HepG2 (cell line): ENCODE data around the gene NAGK. TPM values are rescaled to one million over a fixed set of nuclear protein-coding genes. Genes with fewer than 3 reads are reported as not detected.

ENCODE experiments used
- ARID2 ChIP-seq: sonication (generic); formaldehyde crosslinking; IDR thresholded peaks from 2 replicates; pipeline ENCODE4 v1.8.1; 2022; ENCODE audit warnings: mild to moderate bottlenecking, missing genetic modification reagents, borderline replicate concordance
- FLYWCH1 ChIP-seq: sonication (generic); formaldehyde crosslinking; IDR thresholded peaks from 2 replicates; pipeline ENCODE4 v1.8.1; 2023; ENCODE audit warnings: mild to moderate bottlenecking, missing genetic modification reagents
- HDAC6 ChIP-seq: fragments of 200-600 bp; sonication (generic); IDR thresholded peaks from 2 replicates; pipeline ENCODE4 v1.7.0; 2017; ENCODE audit warnings: mild to moderate bottlenecking, antibody characterized with exemption, low read length, low read depth
- SALL1 ChIP-seq: sonication (generic); formaldehyde crosslinking; IDR thresholded peaks from 2 replicates; pipeline ENCODE4 v1.8.0; 2022; ENCODE audit warnings: mild to moderate bottlenecking, missing genetic modification reagents
- TCF7L2 ChIP-seq: IDR thresholded peaks from 2 replicates; pipeline ENCODE4 v1.6.1; 2011; ENCODE audit warnings: mild to moderate bottlenecking, low read depth, low read length, moderate library complexity
- ZBTB21 ChIP-seq: sonication (generic); formaldehyde crosslinking; IDR thresholded peaks from 2 replicates; pipeline ENCODE4 v1.4.0; 2020; ENCODE audit warnings: missing genetic modification reagents
- ZNF354B ChIP-seq: sonication (generic); formaldehyde crosslinking; IDR thresholded peaks from 2 replicates; pipeline ENCODE4 v1.8.0; 2022; ENCODE audit warnings: mild to moderate bottlenecking, missing genetic modification reagents
- ZNF414 ChIP-seq: sonication (generic); formaldehyde crosslinking; IDR thresholded peaks from 2 replicates; pipeline ENCODE4 v1.5.0; 2020; ENCODE audit warnings: missing genetic modification reagents
- ZNF616 ChIP-seq: sonication (generic); formaldehyde crosslinking; IDR thresholded peaks from 2 replicates; pipeline ENCODE4 v1.5.0; 2020; ENCODE audit warnings: low read depth, mild to moderate bottlenecking, missing genetic modification reagents
- ZNF691 ChIP-seq: sonication (generic); formaldehyde crosslinking; IDR thresholded peaks from 2 replicates; pipeline ENCODE4 v1.4.0; 2020; ENCODE audit warnings: missing genetic modification reagents, low read depth, mild to moderate bottlenecking, borderline replicate concordance
- ZNF737 ChIP-seq: sonication (generic); formaldehyde crosslinking; IDR thresholded peaks from 2 replicates; pipeline ENCODE4 v1.5.0; 2020; ENCODE audit warnings: missing genetic modification reagents, mild to moderate bottlenecking, borderline replicate concordance
- polyA plus RNA-seq, 8 experiments: library from polyadenylated mRNA; depleted of rRNA in 3 of 8; stranded (reverse) in 7 of 8; unstranded in 1 of 8; fragments of >200 nt; fragmentation: Illumina TruSeq in 4 of 8; extraction: Trizol in 4 of 8; gene quantifications; 2 replicates each; pipeline versions ENCODE4 v1.2.1 to v1.2.3, GENCODE V29; 2011 to 2016; ENCODE audit warnings: low read depth in 4 of 8, missing spikeins in 1 of 8, mixed read lengths in 1 of 8; ENCODE audit not compliant: insufficient read depth in 1 of 8
- total RNA-seq, 5 experiments: library from RNA; depleted of rRNA; stranded (reverse); fragments of >200 nt; fragmentation: Illumina TruSeq; extraction: Trizol; gene quantifications; 2 replicates each; pipeline ENCODE4 v1.2.3, GENCODE V29; 2016; ENCODE audit warnings: low read depth in 1 of 5
- TF ChIP-seq, protein P1 (sequence below): sonication (generic); formaldehyde crosslinking; IDR thresholded peaks from 2 replicates; pipeline ENCODE4 v1.4.0; 2020; ENCODE audit warnings: missing genetic modification reagents
- TF ChIP-seq, protein P2 (sequence below): IDR thresholded peaks from 2 replicates; pipeline ENCODE4 v1.6.1; 2016; ENCODE audit warnings: low read depth
- TF ChIP-seq, protein P3 (sequence below): sonication (generic); formaldehyde crosslinking; IDR thresholded peaks from 2 replicates; pipeline ENCODE4 v1.5.0; 2020; ENCODE audit warnings: mild to moderate bottlenecking, missing genetic modification reagents, borderline replicate concordance
- TF ChIP-seq, protein P4 (sequence below): sonication (generic); formaldehyde crosslinking; IDR thresholded peaks from 2 replicates; pipeline ENCODE4 v1.8.0; 2022; ENCODE audit warnings: mild to moderate bottlenecking, missing genetic modification reagents
- TF ChIP-seq, protein P5 (sequence below): sonication (generic); formaldehyde crosslinking; IDR thresholded peaks from 2 replicates; pipeline ENCODE4 v1.4.0; 2020; ENCODE audit warnings: missing genetic modification reagents, borderline replicate concordance

The NAGK gene
- total and polyA plus RNA-seq, 2 of the 13 experiments (the other 11 are each of a cell fraction or from before 2014, with no cell fraction given): 24.4 to 35.2 TPM

DNA sequence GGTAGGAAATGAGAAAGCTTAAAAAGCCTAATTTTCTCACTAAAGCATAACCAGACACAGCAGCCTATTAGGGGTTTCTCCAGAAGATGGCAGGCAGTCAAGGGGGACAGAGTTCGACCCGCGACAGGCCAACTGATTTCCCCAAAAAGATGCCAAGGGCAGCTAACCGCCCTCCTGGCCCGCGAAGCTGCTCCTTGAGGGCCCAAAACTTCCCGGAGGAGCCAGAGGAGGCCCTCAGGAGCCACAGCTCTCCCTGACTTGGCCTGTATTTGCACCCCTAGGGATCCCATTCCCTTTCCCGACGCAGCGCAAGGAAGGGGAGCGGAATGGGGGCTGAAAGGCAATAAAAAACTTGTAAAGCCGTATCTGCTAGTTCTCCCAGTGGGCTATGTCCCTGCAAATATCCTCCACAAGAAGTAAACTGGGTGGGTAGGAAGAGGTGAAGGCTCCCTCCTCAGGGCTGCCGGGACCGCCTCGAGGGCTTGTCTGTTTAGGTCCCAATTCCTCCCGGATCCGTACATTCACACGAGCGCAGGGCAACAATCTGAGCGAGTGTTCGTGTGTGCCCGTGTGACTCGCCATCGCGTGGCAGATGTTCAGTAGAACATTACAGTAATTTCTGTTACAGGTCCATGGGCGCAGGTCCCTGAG, 756 bp upstream of the NAGK start (continued):
- TF ChIP-seq, protein P1, sequence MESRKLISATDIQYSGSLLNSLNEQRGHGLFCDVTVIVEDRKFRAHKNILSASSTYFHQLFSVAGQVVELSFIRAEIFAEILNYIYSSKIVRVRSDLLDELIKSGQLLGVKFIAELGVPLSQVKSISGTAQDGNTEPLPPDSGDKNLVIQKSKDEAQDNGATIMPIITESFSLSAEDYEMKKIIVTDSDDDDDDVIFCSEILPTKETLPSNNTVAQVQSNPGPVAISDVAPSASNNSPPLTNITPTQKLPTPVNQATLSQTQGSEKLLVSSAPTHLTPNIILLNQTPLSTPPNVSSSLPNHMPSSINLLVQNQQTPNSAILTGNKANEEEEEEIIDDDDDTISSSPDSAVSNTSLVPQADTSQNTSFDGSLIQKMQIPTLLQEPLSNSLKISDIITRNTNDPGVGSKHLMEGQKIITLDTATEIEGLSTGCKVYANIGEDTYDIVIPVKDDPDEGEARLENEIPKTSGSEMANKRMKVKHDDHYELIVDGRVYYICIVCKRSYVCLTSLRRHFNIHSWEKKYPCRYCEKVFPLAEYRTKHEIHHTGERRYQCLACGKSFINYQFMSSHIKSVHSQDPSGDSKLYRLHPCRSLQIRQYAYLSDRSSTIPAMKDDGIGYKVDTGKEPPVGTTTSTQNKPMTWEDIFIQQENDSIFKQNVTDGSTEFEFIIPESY (CRISPR knock-in tag): peak; percentile 91
- TF ChIP-seq, protein P2, sequence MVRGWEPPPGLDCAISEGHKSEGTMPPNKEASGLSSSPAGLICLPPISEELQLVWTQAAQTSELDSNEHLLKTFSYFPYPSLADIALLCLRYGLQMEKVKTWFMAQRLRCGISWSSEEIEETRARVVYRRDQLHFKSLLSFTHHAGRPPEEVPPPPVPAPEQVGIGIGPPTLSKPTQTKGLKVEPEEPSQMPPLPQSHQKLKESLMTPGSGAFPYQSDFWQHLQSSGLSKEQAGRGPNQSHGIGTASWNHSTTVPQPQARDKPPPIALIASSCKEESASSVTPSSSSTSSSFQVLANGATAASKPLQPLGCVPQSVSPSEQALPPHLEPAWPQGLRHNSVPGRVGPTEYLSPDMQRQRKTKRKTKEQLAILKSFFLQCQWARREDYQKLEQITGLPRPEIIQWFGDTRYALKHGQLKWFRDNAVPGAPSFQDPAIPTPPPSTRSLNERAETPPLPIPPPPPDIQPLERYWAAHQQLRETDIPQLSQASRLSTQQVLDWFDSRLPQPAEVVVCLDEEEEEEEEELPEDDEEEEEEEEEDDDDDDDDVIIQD (CRISPR knock-in tag): no peak
- TF ChIP-seq ARID2 (CRISPR knock-in tag): peak; percentile 77
- peak; percentile 90; the same call in 1 of the 2 replicates for TF ChIP-seq ZNF354B (CRISPR knock-in tag)
- TF ChIP-seq ZNF737 (CRISPR knock-in tag): peak; percentile 11; the same call in 1 of the 2 replicates
- no peak for TF ChIP-seq ZNF414 (CRISPR knock-in tag)
- no peak for TF ChIP-seq HDAC6
- TF ChIP-seq, protein P3, sequence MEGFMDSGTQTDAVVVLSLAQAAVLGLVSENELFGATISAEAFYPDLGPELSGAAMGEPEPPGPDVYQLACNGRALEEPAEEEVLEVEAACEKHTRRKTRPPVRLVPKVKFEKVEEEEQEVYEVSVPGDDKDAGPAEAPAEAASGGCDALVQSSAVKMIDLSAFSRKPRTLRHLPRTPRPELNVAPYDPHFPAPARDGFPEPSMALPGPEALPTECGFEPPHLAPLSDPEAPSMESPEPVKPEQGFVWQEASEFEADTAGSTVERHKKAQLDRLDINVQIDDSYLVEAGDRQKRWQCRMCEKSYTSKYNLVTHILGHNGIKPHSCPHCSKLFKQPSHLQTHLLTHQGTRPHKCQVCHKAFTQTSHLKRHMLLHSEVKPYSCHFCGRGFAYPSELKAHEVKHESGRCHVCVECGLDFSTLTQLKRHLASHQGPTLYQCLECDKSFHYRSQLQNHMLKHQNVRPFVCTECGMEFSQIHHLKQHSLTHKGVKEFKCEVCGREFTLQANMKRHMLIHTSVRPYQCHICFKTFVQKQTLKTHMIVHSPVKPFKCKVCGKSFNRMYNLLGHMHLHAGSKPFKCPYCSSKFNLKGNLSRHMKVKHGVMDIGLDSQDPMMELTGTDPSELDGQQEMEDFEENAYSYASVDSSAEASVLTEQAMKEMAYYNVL: peak; percentile 13
- TF ChIP-seq FLYWCH1: peak; percentile 61; the same call in 1 of the 2 replicates
- 0 out of 2 replicates have a peak, but pooled peaks have one; percentile 9 for TF ChIP-seq ZBTB21 (CRISPR knock-in tag)
- no peak for TF ChIP-seq SALL1 (CRISPR knock-in tag)
- TF ChIP-seq ZNF616: 0 out of 2 replicates have a peak, but pooled peaks have one; percentile 14
- TF ChIP-seq TCF7L2: no peak
- TF ChIP-seq, protein P4, sequence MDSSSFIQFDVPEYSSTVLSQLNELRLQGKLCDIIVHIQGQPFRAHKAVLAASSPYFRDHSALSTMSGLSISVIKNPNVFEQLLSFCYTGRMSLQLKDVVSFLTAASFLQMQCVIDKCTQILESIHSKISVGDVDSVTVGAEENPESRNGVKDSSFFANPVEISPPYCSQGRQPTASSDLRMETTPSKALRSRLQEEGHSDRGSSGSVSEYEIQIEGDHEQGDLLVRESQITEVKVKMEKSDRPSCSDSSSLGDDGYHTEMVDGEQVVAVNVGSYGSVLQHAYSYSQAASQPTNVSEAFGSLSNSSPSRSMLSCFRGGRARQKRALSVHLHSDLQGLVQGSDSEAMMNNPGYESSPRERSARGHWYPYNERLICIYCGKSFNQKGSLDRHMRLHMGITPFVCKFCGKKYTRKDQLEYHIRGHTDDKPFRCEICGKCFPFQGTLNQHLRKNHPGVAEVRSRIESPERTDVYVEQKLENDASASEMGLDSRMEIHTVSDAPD (CRISPR knock-in tag): 0 out of 2 replicates have a peak, but pooled peaks have one; percentile 18
- TF ChIP-seq ZNF691 (CRISPR knock-in tag): no peak
- TF ChIP-seq, protein P5, sequence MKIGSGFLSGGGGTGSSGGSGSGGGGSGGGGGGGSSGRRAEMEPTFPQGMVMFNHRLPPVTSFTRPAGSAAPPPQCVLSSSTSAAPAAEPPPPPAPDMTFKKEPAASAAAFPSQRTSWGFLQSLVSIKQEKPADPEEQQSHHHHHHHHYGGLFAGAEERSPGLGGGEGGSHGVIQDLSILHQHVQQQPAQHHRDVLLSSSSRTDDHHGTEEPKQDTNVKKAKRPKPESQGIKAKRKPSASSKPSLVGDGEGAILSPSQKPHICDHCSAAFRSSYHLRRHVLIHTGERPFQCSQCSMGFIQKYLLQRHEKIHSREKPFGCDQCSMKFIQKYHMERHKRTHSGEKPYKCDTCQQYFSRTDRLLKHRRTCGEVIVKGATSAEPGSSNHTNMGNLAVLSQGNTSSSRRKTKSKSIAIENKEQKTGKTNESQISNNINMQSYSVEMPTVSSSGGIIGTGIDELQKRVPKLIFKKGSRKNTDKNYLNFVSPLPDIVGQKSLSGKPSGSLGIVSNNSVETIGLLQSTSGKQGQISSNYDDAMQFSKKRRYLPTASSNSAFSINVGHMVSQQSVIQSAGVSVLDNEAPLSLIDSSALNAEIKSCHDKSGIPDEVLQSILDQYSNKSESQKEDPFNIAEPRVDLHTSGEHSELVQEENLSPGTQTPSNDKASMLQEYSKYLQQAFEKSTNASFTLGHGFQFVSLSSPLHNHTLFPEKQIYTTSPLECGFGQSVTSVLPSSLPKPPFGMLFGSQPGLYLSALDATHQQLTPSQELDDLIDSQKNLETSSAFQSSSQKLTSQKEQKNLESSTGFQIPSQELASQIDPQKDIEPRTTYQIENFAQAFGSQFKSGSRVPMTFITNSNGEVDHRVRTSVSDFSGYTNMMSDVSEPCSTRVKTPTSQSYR (CRISPR knock-in tag): 0 out of 2 replicates have a peak, but pooled peaks have one; percentile 11
